T-helper 2 cell treated with Interferon-gamma antibody and Interleukin-4, amounts not matched to agents 5 μg/mL and 100 μg/mL, for 36 hours (primary cell): ENCODE measurements around the gene ERBIN.
A peak's percentile ranks its signal among the peaks of the same experiment; 100 is the strongest.
"Not testable (repeated sequence)": the region's sequence is repeated elsewhere in the genome, so short reads cannot be mapped to it uniquely, and the experiment has no call there.

Source experiments
- DNase-seq: peaks from one replicate; pipeline ENCODE4 v3.0.0; 2021; ENCODE audit warnings: low spot score
- H3K27ac Mint-ChIP-seq: one replicate; pipeline ENCODE4 v1.8.0; 2021; ENCODE audit warnings: mild to moderate bottlenecking, mixed read lengths
- H3K27me3 Mint-ChIP-seq: one replicate; pipeline ENCODE4 v1.8.0; 2021; ENCODE audit warnings: low read depth, mixed read lengths
- H3K36me3 Mint-ChIP-seq: one replicate; pipeline ENCODE4 v1.8.0; 2021; ENCODE audit warnings: low read depth, mixed read lengths
- H3K4me1 Mint-ChIP-seq: one replicate; pipeline ENCODE4 v1.8.0; 2021; ENCODE audit warnings: low read depth, mixed read lengths
- H3K4me3 Mint-ChIP-seq: one replicate; pipeline ENCODE4 v1.8.0; 2022; ENCODE audit warnings: mild to moderate bottlenecking, moderate library complexity, mixed read lengths
- H3K9me3 Mint-ChIP-seq: one replicate; pipeline ENCODE4 v1.8.0; 2021; ENCODE audit warnings: mixed read lengths

ERBIN gene

GRCh38 chr5:65957703-65958102 is 31.3 kb downstream of the ERBIN start:
- DNase-seq, H3K4me3 Mint-ChIP-seq, H3K27ac Mint-ChIP-seq, H3K27me3 Mint-ChIP-seq, H3K9me3 Mint-ChIP-seq: not testable (repeated sequence)
- Mint-ChIP-seq H3K36me3 (peaks cover 10% of the 10 kb centered on the region), H3K4me1 (peaks cover 18% of the 10 kb centered on the region)

GRCh38 chr5:65961633-65962032 is 35.3 kb downstream of the ERBIN start:
- no peaks in the 10 kb centered on the region for H3K27me3 Mint-ChIP-seq
- DNase-seq: peak; percentile 23
- peaks cover 24% of the 10 kb centered on the region for H3K4me1 Mint-ChIP-seq
- H3K9me3 Mint-ChIP-seq: no peaks in the 10 kb centered on the region
- no peak overlapping the region for H3K4me3 Mint-ChIP-seq
- H3K27ac Mint-ChIP-seq: no peak overlapping the region
- H3K36me3 Mint-ChIP-seq: peaks cover 5% of the 10 kb centered on the region

- Mint-ChIP-seq H3K9me3 (no peaks in the 10 kb centered on the region), H3K4me1 (peaks cover 32% of the 10 kb centered on the region), H3K27me3 (no peaks in the 10 kb centered on the region), H3K4me3 (no peak overlapping the region), H3K27ac (no peak overlapping the region), H3K36me3 (peaks cover 19% of the 10 kb centered on the region)
- no peak for DNase-seq
Observed at GRCh38 chr5:65967288-65968066, 41.1 kb downstream of the ERBIN start.

GRCh38 chr5:65969539-65970393 is 43.4 kb downstream of the ERBIN start:
- Mint-ChIP-seq H3K27me3 (no peaks in the 10 kb centered on the region), H3K36me3 (peaks cover 28% of the 10 kb centered on the region), H3K9me3 (peaks cover 9% of the 10 kb centered on the region), H3K4me3 (peak overlapping the region; percentile 30), H3K27ac (no peak overlapping the region), H3K4me1 (peaks cover 32% of the 10 kb centered on the region)
- DNase-seq: no peak

- peaks cover 13% of the 10 kb centered on the region for H3K9me3 Mint-ChIP-seq
- no peak for DNase-seq
- peaks cover 30% of the 10 kb centered on the region for H3K4me1 Mint-ChIP-seq
- H3K27me3 Mint-ChIP-seq: no peaks in the 10 kb centered on the region
- no peak overlapping the region for H3K27ac Mint-ChIP-seq
- peaks cover 31% of the 10 kb centered on the region for H3K36me3 Mint-ChIP-seq
- no peak overlapping the region for H3K4me3 Mint-ChIP-seq
Observed at GRCh38 chr5:65970481-65971367, 44.3 kb downstream of the ERBIN start.

- Mint-ChIP-seq H3K4me3 (no peak overlapping the region), H3K9me3 (peaks cover 17% of the 10 kb centered on the region), H3K4me1 (peaks cover 29% of the 10 kb centered on the region), H3K27me3 (no peaks in the 10 kb centered on the region), H3K36me3 (peaks cover 33% of the 10 kb centered on the region), H3K27ac (no peak overlapping the region)
- no peak for DNase-seq
Observed at GRCh38 chr5:65971643-65972042, 45.3 kb downstream of the ERBIN start.

GRCh38 chr5:65972896-65973295 is 46.5 kb downstream of the ERBIN start:
- not testable (repeated sequence) for H3K27me3 Mint-ChIP-seq, H3K27ac Mint-ChIP-seq, H3K4me3 Mint-ChIP-seq, DNase-seq
- Mint-ChIP-seq H3K36me3 (peaks cover 25% of the 10 kb centered on the region), H3K4me1 (peaks cover 24% of the 10 kb centered on the region), H3K9me3 (peaks cover 17% of the 10 kb centered on the region)

GRCh38 chr5:65978251-65978650 is 51.9 kb downstream of the ERBIN start:
- peaks cover 24% of the 10 kb centered on the region for H3K36me3 Mint-ChIP-seq
- H3K4me3 Mint-ChIP-seq: no peak overlapping the region
- peaks cover 24% of the 10 kb centered on the region for H3K4me1 Mint-ChIP-seq
- no peaks in the 10 kb centered on the region for H3K27me3 Mint-ChIP-seq
- no peak for DNase-seq
- H3K9me3 Mint-ChIP-seq: peaks cover 16% of the 10 kb centered on the region
- H3K27ac Mint-ChIP-seq: no peak overlapping the region

GRCh38 chr5:65981548-65981947 is 55.2 kb downstream of the ERBIN start:
- no peak for DNase-seq
- H3K4me3 Mint-ChIP-seq: no peak overlapping the region
- peaks cover 13% of the 10 kb centered on the region for H3K36me3 Mint-ChIP-seq
- peak overlapping the region; percentile 69 for H3K27ac Mint-ChIP-seq
- H3K9me3 Mint-ChIP-seq: peaks cover 3% of the 10 kb centered on the region
- peaks cover 21% of the 10 kb centered on the region for H3K4me1 Mint-ChIP-seq
- no peaks in the 10 kb centered on the region for H3K27me3 Mint-ChIP-seq

GRCh38 chr5:65981969-65982619 is 55.7 kb downstream of the ERBIN start:
- H3K9me3 Mint-ChIP-seq: peaks cover 3% of the 10 kb centered on the region
- no peak overlapping the region for H3K4me3 Mint-ChIP-seq
- H3K4me1 Mint-ChIP-seq: peaks cover 23% of the 10 kb centered on the region
- no peaks in the 10 kb centered on the region for H3K27me3 Mint-ChIP-seq
- peaks cover 13% of the 10 kb centered on the region for H3K36me3 Mint-ChIP-seq
- DNase-seq: no peak
- peak overlapping the region; percentile 17 for H3K27ac Mint-ChIP-seq

GRCh38 chr5:65982635-65983034 is 56.3 kb downstream of the ERBIN start:
- Mint-ChIP-seq H3K9me3 (peaks cover 3% of the 10 kb centered on the region), H3K4me3 (no peak overlapping the region), H3K27ac (no peak overlapping the region), H3K27me3 (no peaks in the 10 kb centered on the region), H3K36me3 (peaks cover 13% of the 10 kb centered on the region), H3K4me1 (peaks cover 23% of the 10 kb centered on the region)
- no peak for DNase-seq

- peaks cover 6% of the 10 kb centered on the region for H3K36me3 Mint-ChIP-seq
- DNase-seq: no peak
- H3K9me3 Mint-ChIP-seq: peaks cover 3% of the 10 kb centered on the region
- H3K27ac Mint-ChIP-seq: no peak overlapping the region
- H3K4me3 Mint-ChIP-seq: no peak overlapping the region
- H3K27me3 Mint-ChIP-seq: no peaks in the 10 kb centered on the region
- peaks cover 23% of the 10 kb centered on the region for H3K4me1 Mint-ChIP-seq
Observed at GRCh38 chr5:65984098-65984885, 57.9 kb downstream of the ERBIN start.

- no peak overlapping the region for H3K4me3 Mint-ChIP-seq
- no peak overlapping the region for H3K27ac Mint-ChIP-seq
- peaks cover 3% of the 10 kb centered on the region for H3K36me3 Mint-ChIP-seq
- DNase-seq: no peak
- peaks cover 17% of the 10 kb centered on the region for H3K4me1 Mint-ChIP-seq
- no peaks in the 10 kb centered on the region for H3K27me3 Mint-ChIP-seq
- no peaks in the 10 kb centered on the region for H3K9me3 Mint-ChIP-seq
Observed at GRCh38 chr5:65986050-65986451, 59.7 kb downstream of the ERBIN start.
